Sciatic nerve (tissue), 2 donors: ENCODE results near the gene ODAM. TPM values are rescaled to one million over a fixed set of nuclear protein-coding genes. Genes with fewer than 3 reads are reported as not detected.
"Not testable (repeated sequence)": the region's sequence is repeated elsewhere in the genome, so short reads cannot be mapped to it uniquely, and the experiment has no call there.

Experiments
- ATAC-seq: fragments of 200-7000 bp; cut with Tn5 transposase; one replicate; pipeline ENCODE4 v1.9.1; 2020; ENCODE audit warnings: mild to moderate bottlenecking, moderate library complexity
- DNase-seq: peaks from one replicate; pipeline ENCODE4 v3.0.0-alpha.2; 2020; ENCODE audit warnings: low spot score
- intact Hi-C: fragments of 100-400 bp; cut with DNase I; formaldehyde crosslinking; loops from one replicate; pipeline ENCODE4 v1.14.2; 2022
- total RNA-seq: library from RNA; stranded (reverse); fragmentation: NEBNext Ultra II Directional; extraction: Animal tissue kit (Norgen Biotek cat#: 25700); gene quantifications from one replicate; pipeline ENCODE4 v1.2.1, GENCODE V29; 2021
- donor health status: DM: no; HTN: no; CAD: no.
- donor health status: DM: no; HTN: no; CAD: no.

The ODAM gene
- not detected for total RNA-seq

GRCh38 chr4:70195425-70195824, at the start of gene ODAM:
Gene ODAM (plus strand): TSS chr4:70195725. CDS start chr4:70196544, 819 bp downstream.
- intact Hi-C loops: no loop called here
- DNase-seq (no peak), ATAC-seq (no peak)

DNA sequence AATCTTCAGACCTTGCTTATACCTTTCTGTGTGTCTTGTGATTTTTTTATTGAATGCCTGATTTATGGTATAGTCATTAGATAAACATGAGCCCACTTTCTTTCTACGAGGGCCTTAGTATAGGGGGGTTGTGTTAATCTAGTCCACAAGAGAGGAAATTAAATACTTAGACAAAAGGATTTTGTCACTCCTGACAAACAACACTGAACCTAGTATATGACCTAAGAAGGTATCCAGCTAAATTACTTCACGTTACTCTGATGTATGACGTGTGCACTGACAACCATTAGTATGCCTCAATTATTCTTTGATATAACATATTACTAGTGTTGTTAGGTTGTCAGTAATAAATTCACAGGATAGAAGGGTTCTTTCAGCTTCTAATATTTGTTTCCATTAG, 44.3 kb upstream of the ODAM start:
- ATAC-seq (no peak), DNase-seq (no peak)
- intact Hi-C loops: no loop called here

DNA sequence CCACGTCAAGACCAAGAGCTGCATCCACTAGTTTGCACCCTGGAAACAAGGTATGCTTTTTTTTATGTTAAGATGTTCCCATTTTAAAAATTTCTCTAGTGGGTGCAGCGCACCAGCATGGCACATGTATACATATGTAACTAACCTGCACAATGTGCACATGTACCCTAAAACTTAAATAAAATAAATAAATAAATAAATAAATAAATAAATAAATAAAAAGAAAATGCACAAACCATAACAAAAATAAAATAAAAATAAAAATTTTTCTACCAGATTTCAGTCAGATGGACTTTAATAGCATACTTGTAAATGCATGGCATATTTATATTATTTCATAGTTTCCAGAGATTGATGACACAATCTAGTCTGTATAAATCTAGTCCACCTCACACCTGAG, 43.4 kb upstream of the ODAM start:
- no peak for DNase-seq
- intact Hi-C loops: no loop called here
- ATAC-seq: no peak

DNA sequence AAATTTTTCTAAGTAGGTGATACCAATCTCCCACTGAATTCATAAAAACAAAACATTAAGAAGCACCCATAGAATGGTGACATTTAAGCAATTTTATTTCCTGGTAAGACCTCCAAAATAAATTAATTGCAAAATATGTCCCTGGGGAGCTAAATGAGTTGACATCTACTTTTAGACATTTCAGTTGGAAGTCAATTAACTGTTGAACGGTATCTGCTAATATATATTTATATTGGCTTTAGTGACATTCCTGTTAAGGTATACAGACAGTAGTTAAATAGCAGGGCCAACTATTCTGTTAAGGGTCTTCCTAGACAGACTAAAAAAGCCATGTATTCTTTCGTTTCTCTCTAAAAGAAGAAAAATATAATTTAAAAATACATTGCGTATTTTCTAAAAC, 41.6 kb upstream of the ODAM start, which contains the start of gene PRR27:
TSS of gene PRR27 (plus strand) at position 301 of the 400 bp plus-strand sequence. CDS start 139 bp downstream, outside the sequence.
- intact Hi-C loops: no loop called here
- DNase-seq: no peak
- no peak for ATAC-seq

DNA sequence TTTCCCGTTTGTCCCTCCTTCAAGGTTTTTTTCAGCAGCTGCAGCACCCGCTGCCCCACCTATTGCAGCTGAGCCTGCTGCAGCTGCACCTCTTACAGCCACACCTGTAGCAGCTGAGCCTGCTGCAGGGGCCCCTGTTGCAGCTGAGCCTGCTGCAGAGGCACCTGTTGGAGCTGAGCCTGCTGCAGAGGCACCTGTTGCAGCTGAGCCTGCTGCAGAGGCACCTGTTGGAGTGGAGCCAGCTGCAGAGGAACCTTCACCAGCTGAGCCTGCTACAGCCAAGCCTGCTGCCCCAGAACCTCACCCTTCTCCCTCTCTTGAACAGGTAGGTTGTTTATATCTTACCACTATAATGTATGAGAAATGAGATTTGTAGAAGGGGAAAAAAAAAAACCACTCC, 36.9 kb upstream of the ODAM start:
- no peak for ATAC-seq
- intact Hi-C loops: no loop called here
- no peak for DNase-seq

- ATAC-seq: no peak
- DNase-seq: no peak
- intact Hi-C loops: no loop called here
Measured at GRCh38 chr4:70177090-70177489, 18.4 kb upstream of the ODAM start.

DNA sequence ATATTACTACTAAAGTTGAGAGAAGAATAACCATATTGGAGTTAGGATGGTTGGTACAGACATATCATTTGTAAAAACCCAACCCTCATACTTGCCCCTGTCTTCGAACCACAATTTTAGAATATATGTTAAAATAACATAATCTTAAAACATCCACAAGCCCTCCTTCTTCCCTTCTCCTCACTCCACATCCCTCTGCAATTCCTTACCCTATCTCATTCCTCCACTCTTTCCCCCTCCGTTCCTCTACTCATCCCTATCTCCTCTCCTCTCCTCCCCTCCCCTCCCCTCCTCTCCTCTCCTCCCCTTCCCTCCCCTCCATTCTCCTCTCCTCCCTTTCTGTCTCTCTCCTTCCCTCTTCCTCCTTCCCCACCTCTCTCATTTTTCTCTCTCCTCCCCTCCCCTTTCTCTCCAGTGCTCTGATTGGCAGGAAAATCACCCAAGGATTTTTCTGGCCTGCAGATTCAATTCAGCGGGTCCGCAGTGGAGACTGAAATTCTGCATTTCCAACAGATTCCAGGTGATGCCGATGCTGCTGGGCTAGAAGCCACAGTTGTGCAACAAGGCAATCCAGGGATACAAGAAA, 17.4 kb upstream of the ODAM start:
- intact Hi-C loops: no loop called here
- no peak for DNase-seq

GRCh38 chr4:70179811-70180210, 15.7 kb upstream of the ODAM start:
- no peak for DNase-seq
- intact Hi-C loops: no loop called here
- no peak for ATAC-seq

More for the DNA sequence above, 17.4 kb upstream of the ODAM start:
- ATAC-seq: no peak

DNA sequence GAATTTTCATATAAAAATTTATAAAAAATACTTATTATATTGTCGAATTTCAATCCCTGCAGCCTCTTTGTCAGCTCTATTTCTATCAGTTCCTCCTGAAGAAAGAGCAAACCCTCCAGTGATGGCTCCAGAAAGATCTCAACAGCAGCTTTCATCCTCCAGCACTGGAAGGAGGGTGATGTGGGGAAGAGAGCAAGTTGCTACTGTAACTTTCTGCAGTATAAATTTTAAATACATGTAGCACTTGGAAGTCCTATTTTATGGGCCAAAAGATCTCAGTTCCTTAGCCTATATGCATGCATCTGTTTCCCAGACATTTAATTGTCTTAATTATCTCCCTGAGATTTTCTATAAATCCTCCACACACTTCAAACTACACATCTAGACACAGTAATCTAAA, 13.7 kb upstream of the ODAM start:
- DNase-seq (no peak), ATAC-seq (no peak)
- intact Hi-C loops: no loop called here

GRCh38 chr4:70182517-70183167, 12.9 kb upstream of the ODAM start:
- intact Hi-C loops: no loop called here
- DNase-seq: no peak

DNA sequence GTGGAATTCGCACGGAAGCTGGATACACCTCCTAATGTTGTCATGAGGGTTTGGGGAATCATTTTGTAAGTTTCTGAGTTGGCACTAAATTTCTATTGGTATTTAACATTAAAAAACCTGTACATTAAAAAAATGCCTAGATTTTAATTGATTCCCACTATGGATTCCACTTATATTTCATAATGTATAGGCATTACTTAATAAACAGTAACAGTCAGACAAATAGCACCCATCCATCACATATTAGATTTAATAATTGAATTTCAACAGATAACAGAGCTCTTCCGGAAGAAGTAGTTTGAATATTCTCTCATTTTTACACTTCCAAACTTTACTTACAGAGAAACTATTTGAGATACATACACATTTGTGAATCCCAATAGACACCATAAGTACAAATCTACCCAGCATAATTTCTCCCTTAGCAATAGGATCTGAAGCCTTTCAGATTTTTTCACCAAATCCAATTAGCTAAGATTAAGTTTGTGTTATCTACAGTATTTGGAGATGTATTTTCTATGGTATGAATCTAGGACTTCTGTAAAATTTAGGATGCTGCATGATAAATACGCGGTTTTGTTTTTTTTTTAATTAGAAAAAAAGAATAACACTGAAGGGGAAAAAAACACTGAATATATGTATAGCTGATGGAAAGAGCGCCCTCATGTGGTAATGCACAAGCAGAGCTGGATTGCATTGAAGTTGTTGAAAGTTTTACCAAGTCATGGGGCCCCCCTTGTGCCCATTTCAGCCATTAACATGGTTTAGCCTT, 12.2 kb upstream of the ODAM start:
- ATAC-seq: no peak
- intact Hi-C loops: no loop called here
- no peak for DNase-seq

More at GRCh38 chr4:70182517-70183167, 12.9 kb upstream of the ODAM start:
- ATAC-seq: no peak

DNA sequence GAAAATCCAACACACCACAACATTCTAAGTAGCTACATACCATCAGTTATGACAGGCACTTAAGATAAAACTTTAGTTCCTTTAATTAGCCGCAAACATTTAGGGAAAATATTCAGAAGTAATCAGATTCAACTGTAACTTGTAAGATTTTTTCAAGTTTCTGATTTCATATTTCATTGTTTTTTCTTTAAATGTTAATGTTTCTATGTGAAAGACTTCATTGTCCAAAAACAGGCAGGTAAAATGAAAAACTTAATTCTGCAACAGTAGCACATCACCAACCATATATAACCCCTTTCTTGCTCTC, 11.6 kb upstream of the ODAM start:
- intact Hi-C loops: no loop called here
- ATAC-seq (no peak), DNase-seq (no peak)

DNA sequence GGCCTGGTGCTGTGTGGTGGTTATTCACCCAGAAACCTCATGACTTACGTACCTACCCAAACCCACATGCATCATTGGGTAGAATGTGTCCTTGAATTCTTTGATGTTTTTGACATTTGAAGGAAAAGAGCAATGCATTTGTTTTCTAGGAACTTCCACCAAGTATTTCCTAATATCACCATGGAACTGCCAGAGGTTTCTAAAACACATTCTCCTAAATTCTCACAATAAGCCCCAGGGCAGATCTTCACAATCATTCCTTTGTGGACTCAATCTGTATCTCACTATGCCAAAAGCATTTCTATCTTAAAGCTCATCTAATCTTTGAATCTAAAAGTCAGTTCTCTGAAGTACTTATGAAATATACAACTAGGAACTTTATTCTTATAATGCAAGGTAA, 8.3 kb upstream of the ODAM start:
- ATAC-seq (no peak), DNase-seq (no peak)
- intact Hi-C loops: no loop called here

GRCh38 chr4:70190579-70190978, 4.9 kb upstream of the ODAM start:
- no peak for ATAC-seq
- intact Hi-C loops: no loop called here
- DNase-seq: no peak

DNA sequence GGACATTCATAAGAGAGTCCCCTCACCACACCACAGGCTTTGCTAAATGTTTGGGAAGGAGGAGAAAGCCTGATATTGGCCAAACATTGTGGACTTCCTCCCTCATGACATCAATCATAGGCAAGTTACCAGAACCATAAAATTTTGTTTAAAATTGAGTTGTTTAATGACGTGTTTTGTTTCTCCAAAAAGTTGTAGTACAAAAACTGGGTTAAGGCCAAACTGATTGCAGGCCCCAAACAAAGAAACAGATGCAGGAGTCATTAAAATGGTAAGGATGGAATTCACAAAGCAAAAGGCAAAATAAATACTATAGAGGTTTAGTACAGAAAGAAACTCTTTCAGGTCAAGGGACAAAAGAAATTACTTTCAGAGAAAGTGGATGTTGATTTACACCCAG, 3.9 kb upstream of the ODAM start:
- intact Hi-C loops: no loop called here
- ATAC-seq (no peak), DNase-seq (no peak)

- DNase-seq (no peak), ATAC-seq (no peak)
- intact Hi-C loops: no loop called here
Measured at GRCh38 chr4:70192895-70193294, 2.6 kb upstream of the ODAM start.

GRCh38 chr4:70196857-70197256, 1.3 kb downstream of the ODAM start:
- DNase-seq (no peak), ATAC-seq (no peak)
- intact Hi-C loops: no loop called here

DNA sequence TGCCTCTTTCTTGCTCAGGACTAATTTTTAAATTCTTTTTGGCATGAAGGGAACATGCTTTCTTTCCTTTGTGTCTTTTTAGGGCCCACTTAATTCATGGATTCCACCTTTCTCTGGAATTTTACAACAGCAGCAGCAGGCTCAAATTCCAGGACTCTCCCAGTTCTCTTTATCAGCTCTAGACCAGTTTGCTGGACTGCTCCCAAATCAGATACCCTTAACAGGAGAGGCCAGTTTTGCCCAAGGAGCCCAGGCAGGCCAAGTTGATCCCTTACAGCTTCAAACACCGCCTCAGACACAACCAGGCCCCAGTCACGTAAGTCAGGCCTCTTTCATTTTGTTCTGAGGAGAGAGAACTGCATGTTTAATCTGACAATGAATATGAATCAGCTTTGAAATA, 2.3 kb downstream of the ODAM start:
- intact Hi-C loops: no loop called here
- no peak for DNase-seq
- no peak for ATAC-seq

DNA sequence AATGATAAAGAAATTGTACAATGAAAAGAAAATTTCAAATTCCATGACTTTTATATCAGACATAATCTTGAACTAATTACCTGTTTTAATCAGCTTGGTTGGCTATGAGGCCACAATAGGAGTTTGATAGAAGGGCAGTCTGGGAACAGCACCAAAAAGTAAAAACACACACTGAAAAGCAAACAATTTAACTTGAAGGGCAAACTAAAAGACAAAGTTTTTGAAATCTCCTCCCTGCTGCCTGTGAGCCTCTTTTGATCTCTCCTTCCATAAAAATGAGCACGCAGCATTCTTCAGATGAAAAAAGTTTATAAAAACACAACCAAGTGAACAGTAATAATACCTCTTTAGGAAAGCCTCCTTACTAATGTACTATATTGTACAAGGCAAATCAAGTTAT, 8.1 kb downstream of the ODAM start:
- DNase-seq: no peak
- intact Hi-C loops: no loop called here
- ATAC-seq: no peak

- ATAC-seq, intact Hi-C loops, DNase-seq: not testable (repeated sequence)
Measured at GRCh38 chr4:70212752-70213151, 17.2 kb downstream of the ODAM start.
